ENCODE results near the gene PLEK2. TPM values are rescaled to one million over a fixed set of nuclear protein-coding genes. Genes with fewer than 3 reads are reported as not detected.

Gene PLEK2
- polyA plus RNA-seq, 1 donor (not counting 4 experiments of a cell fraction or from before 2014, with no cell fraction given) = 219 TPM

DNA sequence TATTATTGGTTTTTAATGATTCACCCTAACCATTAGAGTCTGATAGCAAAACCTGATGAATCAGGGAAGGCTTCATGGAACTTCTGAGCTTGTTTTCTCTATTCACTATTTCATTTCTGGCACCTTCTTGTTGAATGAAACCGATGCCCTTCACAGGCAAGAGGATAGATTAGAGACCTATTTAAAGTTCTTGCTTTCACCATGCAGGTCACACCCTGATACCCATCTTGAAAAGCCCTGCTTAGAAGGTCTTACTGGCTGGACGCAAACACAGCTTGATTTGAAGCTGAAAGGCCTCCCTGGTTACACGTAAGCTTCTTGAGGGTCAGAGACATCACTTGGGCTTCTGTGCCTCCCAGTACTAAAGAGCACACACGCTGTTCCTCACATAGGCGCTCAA, 47.4 kb upstream of the PLEK2 start:
- DNase-seq (ENCODE audit: low read depth, low spot score) (no peak), FAIRE-seq (no peak)
- no peaks in the 10 kb centered on the region for H3K9me3 ChIP-seq (ENCODE audit: control insufficient read depth, low read depth, low read length)
- no peak overlapping the region for H3K4me3 ChIP-seq (ENCODE audit: control insufficient read depth in 2 of 3, extremely low read depth in 1 of 3, insufficient read depth in 2 of 3, low read depth in 1 of 3, low read length in 3 of 3)
- TF ChIP-seq, protein P1, sequence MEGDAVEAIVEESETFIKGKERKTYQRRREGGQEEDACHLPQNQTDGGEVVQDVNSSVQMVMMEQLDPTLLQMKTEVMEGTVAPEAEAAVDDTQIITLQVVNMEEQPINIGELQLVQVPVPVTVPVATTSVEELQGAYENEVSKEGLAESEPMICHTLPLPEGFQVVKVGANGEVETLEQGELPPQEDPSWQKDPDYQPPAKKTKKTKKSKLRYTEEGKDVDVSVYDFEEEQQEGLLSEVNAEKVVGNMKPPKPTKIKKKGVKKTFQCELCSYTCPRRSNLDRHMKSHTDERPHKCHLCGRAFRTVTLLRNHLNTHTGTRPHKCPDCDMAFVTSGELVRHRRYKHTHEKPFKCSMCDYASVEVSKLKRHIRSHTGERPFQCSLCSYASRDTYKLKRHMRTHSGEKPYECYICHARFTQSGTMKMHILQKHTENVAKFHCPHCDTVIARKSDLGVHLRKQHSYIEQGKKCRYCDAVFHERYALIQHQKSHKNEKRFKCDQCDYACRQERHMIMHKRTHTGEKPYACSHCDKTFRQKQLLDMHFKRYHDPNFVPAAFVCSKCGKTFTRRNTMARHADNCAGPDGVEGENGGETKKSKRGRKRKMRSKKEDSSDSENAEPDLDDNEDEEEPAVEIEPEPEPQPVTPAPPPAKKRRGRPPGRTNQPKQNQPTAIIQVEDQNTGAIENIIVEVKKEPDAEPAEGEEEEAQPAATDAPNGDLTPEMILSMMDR (optimal IDR thresholded peaks at IDR 0.05 in 1 of 3, IDR thresholded peaks at IDR 0.05 in 1 of 3, conservative IDR thresholded peaks at IDR 0.05 in 1 of 3; ENCODE audit: extremely low read depth in 1 of 3, insufficient read depth in 2 of 3, low read length in 3 of 3) = no peak
- no peak for TF ChIP-seq EZH2 (IDR thresholded peaks at IDR 0.05; ENCODE audit: low read length)
- dilution Hi-C loops (cut with MboI; ENCODE audit: extremely low pct_ligation_motif_present, low sequenced_read_pairs) = no loop called here
- no peak overlapping the region for H2AFZ ChIP-seq (ENCODE audit: control insufficient read depth, low read length)
- no peak overlapping the region for H3K9ac ChIP-seq (ENCODE audit: control insufficient read depth, extremely low read depth, insufficient read depth, low read length)
- H3K4me1 ChIP-seq (ENCODE audit: control insufficient read depth, extremely low read depth, insufficient read depth, low read length) = peaks cover 9% of the 10 kb centered on the region
- no peak overlapping the region for H3K27ac ChIP-seq (ENCODE audit: control insufficient read depth, insufficient read depth, low read length)
- no peaks in the 10 kb centered on the region for H3K79me2 ChIP-seq (ENCODE audit: control insufficient read depth, insufficient read depth, low read length)
- no peaks in the 10 kb centered on the region for H3K36me3 ChIP-seq (ENCODE audit: control insufficient read depth in 2 of 2, extremely low read depth in 1 of 2, insufficient read depth in 2 of 2, low read length in 2 of 2)
- H4K20me1 ChIP-seq (ENCODE audit: control insufficient read depth, extremely low read depth, insufficient read depth, low read length) = no peaks in the 10 kb centered on the region
- no peaks in the 10 kb centered on the region for H3K27me3 ChIP-seq (ENCODE audit: control insufficient read depth, extremely low read depth, insufficient read depth, low read length)
- H3K9me1 ChIP-seq (ENCODE audit: control insufficient read depth, extremely low read depth, insufficient read depth, low read length) = no peaks in the 10 kb centered on the region
- H3K4me2 ChIP-seq (ENCODE audit: control insufficient read depth, extremely low read depth, insufficient read depth, low read depth, low read length) = no peak overlapping the region

- peaks cover 9% of the 10 kb centered on the region for H3K4me1 ChIP-seq (ENCODE audit: control insufficient read depth, extremely low read depth, insufficient read depth, low read length)
- H3K36me3 ChIP-seq (ENCODE audit: control insufficient read depth in 2 of 2, extremely low read depth in 1 of 2, insufficient read depth in 2 of 2, low read length in 2 of 2) = no peaks in the 10 kb centered on the region
- no peak for DNase-seq (ENCODE audit: low read depth, low spot score)
- FAIRE-seq = no peak
- H3K4me3 ChIP-seq (ENCODE audit: control insufficient read depth in 2 of 3, extremely low read depth in 1 of 3, insufficient read depth in 2 of 3, low read depth in 1 of 3, low read length in 3 of 3) = no peak overlapping the region
- no peaks in the 10 kb centered on the region for H3K9me3 ChIP-seq (ENCODE audit: control insufficient read depth, low read depth, low read length)
- no peak overlapping the region for H3K9ac ChIP-seq (ENCODE audit: control insufficient read depth, extremely low read depth, insufficient read depth, low read length)
- no peak overlapping the region for H3K27ac ChIP-seq (ENCODE audit: control insufficient read depth, insufficient read depth, low read length)
- H4K20me1 ChIP-seq (ENCODE audit: control insufficient read depth, extremely low read depth, insufficient read depth, low read length) = no peaks in the 10 kb centered on the region
- TF ChIP-seq, protein P1 (optimal IDR thresholded peaks at IDR 0.05 in 1 of 3, IDR thresholded peaks at IDR 0.05 in 1 of 3, conservative IDR thresholded peaks at IDR 0.05 in 1 of 3; ENCODE audit: extremely low read depth in 1 of 3, insufficient read depth in 2 of 3, low read length in 3 of 3) = no peak
- TF ChIP-seq EZH2 (IDR thresholded peaks at IDR 0.05; ENCODE audit: low read length) = no peak
- no peaks in the 10 kb centered on the region for H3K79me2 ChIP-seq (ENCODE audit: control insufficient read depth, insufficient read depth, low read length)
- no peaks in the 10 kb centered on the region for H3K27me3 ChIP-seq (ENCODE audit: control insufficient read depth, extremely low read depth, insufficient read depth, low read length)
- no peak overlapping the region for H2AFZ ChIP-seq (ENCODE audit: control insufficient read depth, low read length)
- no peaks in the 10 kb centered on the region for H3K9me1 ChIP-seq (ENCODE audit: control insufficient read depth, extremely low read depth, insufficient read depth, low read length)
- dilution Hi-C loops (cut with MboI; ENCODE audit: extremely low pct_ligation_motif_present, low sequenced_read_pairs) = no loop called here
- no peak overlapping the region for H3K4me2 ChIP-seq (ENCODE audit: control insufficient read depth, extremely low read depth, insufficient read depth, low read depth, low read length)
Measured at GRCh38 chr14:67457782-67458181, 45.8 kb upstream of the PLEK2 start.
